BLaER1 treated with 17β-estradiol and CSF1 and Interleukin-3, amounts not matched to agents 10 nM and 100 nM (cell line): ENCODE measurements around the gene KAZN.

Source experiments
- H3K27ac ChIP-seq, 11 experiments: shearing (Covaris generic); formaldehyde crosslinking; 2 replicates each; pipeline ENCODE4 v1.8.1; 2022
- H3K27me3 ChIP-seq, 11 experiments: shearing (Covaris generic); formaldehyde crosslinking; 2 replicates each; pipeline ENCODE4 v1.8.1; 2022
- H3K36me3 ChIP-seq, 11 experiments: shearing (Covaris generic); formaldehyde crosslinking; 2 replicates each; pipeline ENCODE4 v1.8.1; 2022
- H3K4me1 ChIP-seq, 10 experiments: shearing (Covaris generic); formaldehyde crosslinking; 2 replicates each; pipeline ENCODE4 v1.8.1; 2022
- H3K4me2 ChIP-seq, 11 experiments: shearing (Covaris generic); formaldehyde crosslinking; 2 replicates each; pipeline ENCODE4 v1.8.1; 2022
- H3K4me3 ChIP-seq, 10 experiments: shearing (Covaris generic); formaldehyde crosslinking; 2 replicates each; pipeline ENCODE4 v1.8.1; 2022
- H3K9ac ChIP-seq, 11 experiments: shearing (Covaris generic); formaldehyde crosslinking; 2 replicates each; pipeline ENCODE4 v1.8.1; 2022
- H3K9me3 ChIP-seq, 11 experiments: shearing (Covaris generic); formaldehyde crosslinking; replicated peaks in 1 of 11; 2 replicates each; pipeline ENCODE4 v1.8.1; 2022
- H4K20me1 ChIP-seq, 11 experiments: shearing (Covaris generic); formaldehyde crosslinking; 2 replicates each; pipeline ENCODE4 v1.8.1; 2022
- Cebpa-rat ChIP-seq, 11 experiments: shearing (Covaris generic); IDR thresholded peaks; 2 replicates each; pipeline ENCODE4 v1.8.1; 2022

KAZN gene

DNA sequence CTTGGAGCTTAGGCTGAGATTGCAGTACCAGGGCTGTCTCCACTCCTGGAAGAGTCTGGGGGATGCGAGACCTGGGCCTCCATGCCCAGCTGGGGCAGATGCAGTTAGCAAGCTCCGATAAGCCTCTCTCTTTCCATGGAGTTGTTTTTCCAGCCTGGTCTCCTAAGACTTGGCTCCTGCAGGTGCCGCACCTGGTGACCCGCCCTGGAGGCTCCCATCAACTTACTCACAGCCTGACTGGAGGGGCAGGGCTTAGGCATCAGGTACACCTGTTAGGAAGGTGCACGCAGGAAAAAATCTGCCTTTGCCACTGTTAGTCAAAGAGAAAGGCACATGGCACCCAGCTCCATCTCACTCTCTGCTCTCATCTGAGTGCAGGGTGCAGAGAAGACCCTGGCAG lies 356.9 kb downstream of the KAZN start:
- H3K27me3 ChIP-seq = peaks cover 0 to 26% (median 0%) of the 10 kb centered on the region in 11 experiments; a peak in 4 of 22 replicates
- H4K20me1 ChIP-seq = peaks cover 0 to 59% (median 25%) of the 10 kb centered on the region in 11 experiments; a peak in 17 of 22 replicates
- no peak for TF ChIP-seq Cebpa-rat (IDR thresholded peaks at IDR 0.05)
- no peak overlapping the region for H3K4me3 ChIP-seq
- no peak overlapping the region for H3K27ac ChIP-seq
- peaks cover 0 to 20% (median 5%) of the 10 kb centered on the region in 11 experiments; a peak in 7 of 22 replicates for H3K36me3 ChIP-seq
- H3K4me2 ChIP-seq = peak overlapping the region in 3 of 11 experiments; percentile 9 to 41 (median 18); a peak in 6 of 22 replicates
- H3K9me3 ChIP-seq = peaks cover 15 to 19% (median 18%) of the 10 kb centered on the region in 11 experiments
- H3K4me1 ChIP-seq = peaks cover 0 to 71% (median 41%) of the 10 kb centered on the region in 10 experiments; a peak in 13 of 20 replicates
- no peak overlapping the region for H3K9ac ChIP-seq

DNA sequence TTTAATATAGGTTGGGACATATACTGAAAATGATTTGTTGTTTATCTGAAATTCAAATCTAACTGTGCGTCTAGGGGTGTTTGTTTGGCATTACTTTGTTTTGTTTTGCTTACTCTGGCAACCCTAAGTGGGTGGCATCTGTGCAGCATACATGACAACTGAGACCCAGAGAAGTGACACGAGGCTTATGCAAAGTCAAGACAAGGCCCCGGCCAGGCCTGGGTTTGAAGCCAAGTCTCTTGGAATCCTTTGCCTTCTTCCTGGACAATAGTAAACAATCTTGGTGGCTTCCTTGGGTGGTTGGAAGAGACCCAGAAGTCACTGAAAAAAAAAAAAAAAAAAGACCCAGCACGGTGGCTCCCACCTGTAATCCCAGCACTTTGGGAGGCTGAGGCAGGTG lies 357.5 kb downstream of the KAZN start:
- Histone ChIP-seq H3K36me3 (peaks cover 0 to 26% (median 7%) of the 10 kb centered on the region in 11 experiments; a peak in 11 of 22 replicates), H3K27me3 (peaks cover 0 to 26% (median 0%) of the 10 kb centered on the region in 11 experiments; a peak in 4 of 22 replicates), H4K20me1 (peaks cover 0 to 59% (median 27%) of the 10 kb centered on the region in 11 experiments; a peak in 15 of 22 replicates), H3K4me1 (peaks cover 0 to 66% (median 35%) of the 10 kb centered on the region in 10 experiments; a peak in 13 of 20 replicates), H3K9me3 (peaks cover 15 to 19% (median 18%) of the 10 kb centered on the region in 11 experiments), H3K9ac (no peak overlapping the region), H3K4me2 (peak overlapping the region in 1 of 11 experiments; percentile 18; a peak in 5 of 22 replicates), H3K27ac (no peak overlapping the region), H3K4me3 (no peak overlapping the region)
- no peak for TF ChIP-seq Cebpa-rat (IDR thresholded peaks at IDR 0.05)

DNA sequence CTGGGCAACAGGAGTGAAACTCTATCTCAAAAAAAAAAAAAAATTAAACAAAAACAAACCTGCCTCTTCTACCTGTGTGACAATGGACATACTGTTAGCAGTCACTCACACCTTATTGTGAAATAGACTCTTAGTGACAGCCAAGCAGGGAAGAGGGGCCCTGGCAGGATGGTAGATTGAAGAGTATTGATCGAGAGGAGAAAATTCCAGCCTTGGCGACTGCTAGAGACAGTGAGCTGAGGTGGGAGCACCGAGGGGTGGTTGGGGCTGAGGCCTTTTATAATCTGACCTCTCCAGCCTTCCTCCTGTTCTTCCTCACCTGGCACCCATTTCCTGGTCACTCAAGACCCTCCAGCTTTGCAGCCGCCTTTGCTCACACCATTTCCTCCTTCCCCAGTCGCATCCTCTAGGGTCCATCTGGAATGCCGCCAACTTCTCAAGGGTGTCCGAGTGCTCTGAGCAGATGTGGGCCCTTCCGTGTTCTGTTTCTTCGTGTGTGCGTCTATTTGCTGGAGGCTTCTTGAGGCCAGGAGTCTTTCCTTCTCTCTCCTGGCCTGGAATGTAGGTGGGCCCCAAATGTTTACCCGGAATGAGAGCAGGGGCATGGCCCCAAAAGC lies 358.2 kb downstream of the KAZN start:
- Histone ChIP-seq H4K20me1 (peaks cover 0 to 60% (median 27%) of the 10 kb centered on the region in 11 experiments; a peak in 14 of 22 replicates), H3K4me2 (peak overlapping the region in 4 of 11 experiments; percentile 0 to 37 (median 15); a peak in 5 of 22 replicates), H3K4me3 (no peak overlapping the region), H3K27me3 (peaks cover 0 to 28% (median 0%) of the 10 kb centered on the region in 11 experiments; a peak in 4 of 22 replicates), H3K9ac (no peak overlapping the region), H3K27ac (no peak overlapping the region), H3K36me3 (peaks cover 0 to 33% (median 13%) of the 10 kb centered on the region in 11 experiments; a peak in 14 of 22 replicates), H3K4me1 (peaks cover 0 to 63% (median 33%) of the 10 kb centered on the region in 10 experiments; a peak in 13 of 20 replicates), H3K9me3 (peaks cover 16 to 22% (median 18%) of the 10 kb centered on the region in 11 experiments)
- TF ChIP-seq Cebpa-rat (IDR thresholded peaks at IDR 0.05) = no peak

GRCh38 chr1:14957375-14958098 lies 359.1 kb downstream of the KAZN start:
- Histone ChIP-seq H3K4me3 (no peak overlapping the region), H3K4me2 (peak overlapping the region in 6 of 11 experiments; percentile 12 to 54 (median 16); a peak in 7 of 22 replicates), H3K27me3 (peaks cover 0 to 36% (median 0%) of the 10 kb centered on the region in 11 experiments; a peak in 5 of 22 replicates), H3K27ac (no peak overlapping the region; a peak in 1 of 22 replicates), H3K4me1 (peaks cover 0 to 63% (median 33%) of the 10 kb centered on the region in 10 experiments; a peak in 13 of 20 replicates), H3K9ac (no peak overlapping the region), H3K36me3 (peaks cover 0 to 40% (median 21%) of the 10 kb centered on the region in 11 experiments; a peak in 14 of 22 replicates), H3K9me3 (peaks cover 16 to 24% (median 17%) of the 10 kb centered on the region in 11 experiments), H4K20me1 (peaks cover 0 to 66% (median 31%) of the 10 kb centered on the region in 11 experiments; a peak in 14 of 22 replicates)
- no peak for TF ChIP-seq Cebpa-rat (IDR thresholded peaks at IDR 0.05)

GRCh38 chr1:14958249-14959058 lies 360.0 kb downstream of the KAZN start:
- Histone ChIP-seq H3K27ac (no peak overlapping the region), H3K9me3 (peaks cover 8 to 17% (median 9%) of the 10 kb centered on the region in 11 experiments), H3K4me2 (peak overlapping the region in 8 of 11 experiments; percentile 15 to 54 (median 37); a peak in 9 of 22 replicates), H3K4me1 (peaks cover 0 to 63% (median 33%) of the 10 kb centered on the region in 10 experiments; a peak in 13 of 20 replicates), H4K20me1 (peaks cover 0 to 69% (median 38%) of the 10 kb centered on the region in 11 experiments; a peak in 14 of 22 replicates), H3K36me3 (peaks cover 0 to 39% (median 30%) of the 10 kb centered on the region in 11 experiments; a peak in 13 of 22 replicates), H3K9ac (no peak overlapping the region), H3K27me3 (peaks cover 0 to 45% (median 0%) of the 10 kb centered on the region in 11 experiments; a peak in 5 of 22 replicates), H3K4me3 (no peak overlapping the region)
- no peak for TF ChIP-seq Cebpa-rat (IDR thresholded peaks at IDR 0.05)

GRCh38 chr1:14959059-14959694 lies 360.7 kb downstream of the KAZN start:
- Histone ChIP-seq H3K4me3 (no peak overlapping the region), H3K4me1 (peaks cover 0 to 57% (median 31%) of the 10 kb centered on the region in 10 experiments; a peak in 13 of 20 replicates), H3K27ac (no peak overlapping the region), H3K4me2 (peak overlapping the region in 8 of 11 experiments; percentile 15 to 54 (median 37); a peak in 11 of 22 replicates), H3K27me3 (peaks cover 0 to 48% (median 0%) of the 10 kb centered on the region in 11 experiments; a peak in 6 of 22 replicates), H3K9me3 (peaks cover under 1 to 9% (median 2%) of the 10 kb centered on the region in 11 experiments; a peak in 14 of 22 replicates), H3K36me3 (peaks cover 0 to 39% (median 32%) of the 10 kb centered on the region in 11 experiments; a peak in 13 of 22 replicates), H3K9ac (no peak overlapping the region), H4K20me1 (peaks cover 0 to 71% (median 38%) of the 10 kb centered on the region in 11 experiments; a peak in 15 of 22 replicates)
- no peak for TF ChIP-seq Cebpa-rat (IDR thresholded peaks at IDR 0.05)

- Histone ChIP-seq H3K9ac (no peak overlapping the region), H3K9me3 (peaks cover 0 to 9% (median 0%) of the 10 kb centered on the region in 11 experiments; a peak in 6 of 22 replicates), H3K36me3 (peaks cover 0 to 43% (median 32%) of the 10 kb centered on the region in 11 experiments; a peak in 13 of 22 replicates), H4K20me1 (peaks cover 0 to 74% (median 39%) of the 10 kb centered on the region in 11 experiments; a peak in 16 of 22 replicates), H3K4me3 (no peak overlapping the region), H3K4me1 (peaks cover 0 to 32% (median 24%) of the 10 kb centered on the region in 10 experiments; a peak in 13 of 20 replicates), H3K27me3 (peaks cover 0 to 74% (median 0%) of the 10 kb centered on the region in 11 experiments; a peak in 8 of 22 replicates), H3K4me2 (no peak overlapping the region), H3K27ac (no peak overlapping the region)
- TF ChIP-seq Cebpa-rat (IDR thresholded peaks at IDR 0.05) = no peak
Measured at GRCh38 chr1:14961661-14962267, 363.3 kb downstream of the KAZN start.
